ENCODE data around the gene NUDT8. TPM values are rescaled to one million over a fixed set of nuclear protein-coding genes. Genes with fewer than 3 reads are reported as not detected.
A peak's percentile ranks its signal among the peaks of the same experiment; 100 is the strongest.

Gene NUDT8
- total RNA-seq, 1 donor from 2014 or later, result 5.3 TPM

GRCh38 chr11:67632982-67633755 is 3.4 kb upstream of the NUDT8 start:
- CTCF ChIA-PET, result no interaction called here
- H3K9me3 Mint-ChIP-seq, result no peaks in the 10 kb centered on the region
- H3K4me1 Mint-ChIP-seq, result peaks cover 13% of the 10 kb centered on the region
- H3K27ac Mint-ChIP-seq, result no peak overlapping the region
- TF ChIP-seq CTCF (IDR thresholded peaks at IDR 0.05), result no peak
- H3K4me3 Mint-ChIP-seq, result no peak overlapping the region
- DNase-seq (no peak), ATAC-seq (ENCODE audit: low read depth) (no peak)
- intact Hi-C loops (cut with micrococcal nuclease), result loop anchor here (5.0 kb wide), 3 partner anchors 84 to 281 kb away; partner anchors contain the start of genes POLD4, PPP1CA and TBC1D10C
- H3K27me3 Mint-ChIP-seq, result no peaks in the 10 kb centered on the region
- POLR2A ChIA-PET, result no interaction called here
- peaks cover 1% of the 10 kb centered on the region for H3K36me3 Mint-ChIP-seq (ENCODE audit: low read depth)

GRCh38 chr11:67632175-67632981 is 2.6 kb upstream of the NUDT8 start:
- H3K4me1 Mint-ChIP-seq, result peaks cover 13% of the 10 kb centered on the region
- no peak overlapping the region for H3K27ac Mint-ChIP-seq
- CTCF ChIA-PET, result interaction anchor here (0.9 kb wide), 1 partner anchor 14 kb away, joined by 3 read pairs; no protein-coding TSS in a partner anchor
- POLR2A ChIA-PET, result no interaction called here
- peaks cover 1% of the 10 kb centered on the region for H3K36me3 Mint-ChIP-seq (ENCODE audit: low read depth)
- no peaks in the 10 kb centered on the region for H3K27me3 Mint-ChIP-seq
- TF ChIP-seq CTCF (IDR thresholded peaks at IDR 0.05), result no peak
- intact Hi-C loops (cut with micrococcal nuclease), result loop anchor here (5.0 kb wide), 3 partner anchors 85 to 280 kb away; partner anchors contain the start of genes POLD4, PPP1CA and TBC1D10C
- H3K4me3 Mint-ChIP-seq, result peak overlapping the region; percentile 19
- DNase-seq, result no peak
- no peak for ATAC-seq (ENCODE audit: low read depth)
- no peaks in the 10 kb centered on the region for H3K9me3 Mint-ChIP-seq

GRCh38 chr11:67631853-67632174 is 2.1 kb upstream of the NUDT8 start:
- ChIA-PET POLR2A (no interaction called here), CTCF (interaction anchor here (0.9 to 3.9 kb wide), 2 partner anchors 15 to 28 kb away, joined by 3 to 43 read pairs; no protein-coding TSS in a partner anchor)
- intact Hi-C loops (cut with micrococcal nuclease), result loop anchor here (5.0 kb wide), 3 partner anchors 85 to 280 kb away; partner anchors contain the start of genes POLD4, PPP1CA and TBC1D10C
- H3K27ac Mint-ChIP-seq, result no peak overlapping the region
- H3K36me3 Mint-ChIP-seq (ENCODE audit: low read depth), result peaks cover 1% of the 10 kb centered on the region
- no peak for TF ChIP-seq CTCF (IDR thresholded peaks at IDR 0.05)
- H3K4me3 Mint-ChIP-seq, result peak overlapping the region; percentile 19
- DNase-seq, result no peak
- peaks cover 13% of the 10 kb centered on the region for H3K4me1 Mint-ChIP-seq
- H3K27me3 Mint-ChIP-seq, result no peaks in the 10 kb centered on the region
- ATAC-seq (ENCODE audit: low read depth), result no peak
- H3K9me3 Mint-ChIP-seq, result no peaks in the 10 kb centered on the region

GRCh38 chr11:67631411-67631810 is 1.7 kb upstream of the NUDT8 start:
- no peaks in the 10 kb centered on the region for H3K27me3 Mint-ChIP-seq
- no peaks in the 10 kb centered on the region for H3K9me3 Mint-ChIP-seq
- DNase-seq, result no peak
- CTCF ChIA-PET, result interaction anchor here (0.9 to 3.9 kb wide), 3 partner anchors 15 to 28 kb away, joined by 3 to 43 read pairs (median 26); no protein-coding TSS in a partner anchor
- no peak for TF ChIP-seq CTCF (IDR thresholded peaks at IDR 0.05)
- H3K36me3 Mint-ChIP-seq (ENCODE audit: low read depth), result peaks cover 1% of the 10 kb centered on the region
- H3K4me3 Mint-ChIP-seq, result peak overlapping the region; percentile 87
- H3K27ac Mint-ChIP-seq, result no peak overlapping the region
- intact Hi-C loops (cut with micrococcal nuclease), result loop anchor here (5.0 kb wide), 3 partner anchors 86 to 279 kb away; partner anchors contain the start of genes POLD4, PPP1CA and TBC1D10C
- no peak for ATAC-seq (ENCODE audit: low read depth)
- peaks cover 13% of the 10 kb centered on the region for H3K4me1 Mint-ChIP-seq
- POLR2A ChIA-PET, result interaction anchor here (3.1 kb wide), 1 partner anchor 47 kb away, joined by 26 read pairs; the partner anchor contains the start of gene GSTP1

Measured in activated B cell treated with CpG ODN at 0.5 μM for 24 hours (primary cell).